ENCODE measurements around the gene ACRBP.

The ACRBP gene

DNA sequence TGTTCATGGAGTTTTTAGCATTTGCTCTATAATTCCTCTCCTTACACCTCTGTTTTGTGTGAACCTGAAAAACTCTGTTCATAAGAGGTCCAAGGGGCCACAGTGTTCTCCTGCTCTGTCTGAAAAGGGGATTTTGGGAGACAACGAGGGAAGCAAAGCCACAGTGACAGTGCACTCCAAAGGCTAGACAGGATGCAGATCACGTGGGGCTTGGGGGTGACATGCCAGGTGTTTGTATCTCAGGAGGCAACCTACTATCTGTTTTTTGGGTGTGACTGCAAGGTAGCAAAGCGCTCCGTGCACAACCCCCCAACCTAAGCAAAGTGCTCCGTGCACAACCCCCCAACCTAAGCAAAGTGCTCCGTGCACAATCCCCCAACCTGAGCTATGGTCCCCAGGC, 35.0 kb downstream of the ACRBP start:
- Histone ChIP-seq H3K4me3 (no peak overlapping the region), H3K27me3 (no peaks in the 10 kb centered on the region), H3K27ac (peak overlapping the region; percentile 92 to 98)

GRCh38 chr12:6608592-6609281, 38.5 kb downstream of the ACRBP start:
- TF ChIP-seq CTCF (IDR thresholded peaks at IDR 0.05): no peak
- peak overlapping the region; percentile 98 to 100 for H3K27ac ChIP-seq
- intact Hi-C loops (cut with DNase I; ENCODE audit: low total_unique reads): no loop called here
- DNase-seq: peak in 1 of 2 donors; percentile 80
- no peaks in the 10 kb centered on the region for H3K27me3 ChIP-seq
- no peaks in the 10 kb centered on the region for H3K36me3 ChIP-seq
- no peak overlapping the region for H3K4me3 ChIP-seq
- H3K9me3 ChIP-seq: no peaks in the 10 kb centered on the region
- H3K4me1 ChIP-seq: peaks cover 4 to 55% (median 45%) of the 10 kb centered on the region in 4 donors

More for the DNA sequence above, 35.0 kb downstream of the ACRBP start:
- H3K4me1 ChIP-seq: peaks cover 0 to 42% (median 31%) of the 10 kb centered on the region in 4 donors
- no peak for TF ChIP-seq CTCF (IDR thresholded peaks at IDR 0.05)
- DNase-seq: no peak
- H3K9me3 ChIP-seq: no peaks in the 10 kb centered on the region
- no peaks in the 10 kb centered on the region for H3K36me3 ChIP-seq
- intact Hi-C loops (cut with DNase I; ENCODE audit: low total_unique reads): loop anchor here (5.0 to 10.0 kb wide), 3 partner anchors 53 to 240 kb away; partner anchors contain the start of genes CDCA3, ING4, LAG3 and USP5

DNA sequence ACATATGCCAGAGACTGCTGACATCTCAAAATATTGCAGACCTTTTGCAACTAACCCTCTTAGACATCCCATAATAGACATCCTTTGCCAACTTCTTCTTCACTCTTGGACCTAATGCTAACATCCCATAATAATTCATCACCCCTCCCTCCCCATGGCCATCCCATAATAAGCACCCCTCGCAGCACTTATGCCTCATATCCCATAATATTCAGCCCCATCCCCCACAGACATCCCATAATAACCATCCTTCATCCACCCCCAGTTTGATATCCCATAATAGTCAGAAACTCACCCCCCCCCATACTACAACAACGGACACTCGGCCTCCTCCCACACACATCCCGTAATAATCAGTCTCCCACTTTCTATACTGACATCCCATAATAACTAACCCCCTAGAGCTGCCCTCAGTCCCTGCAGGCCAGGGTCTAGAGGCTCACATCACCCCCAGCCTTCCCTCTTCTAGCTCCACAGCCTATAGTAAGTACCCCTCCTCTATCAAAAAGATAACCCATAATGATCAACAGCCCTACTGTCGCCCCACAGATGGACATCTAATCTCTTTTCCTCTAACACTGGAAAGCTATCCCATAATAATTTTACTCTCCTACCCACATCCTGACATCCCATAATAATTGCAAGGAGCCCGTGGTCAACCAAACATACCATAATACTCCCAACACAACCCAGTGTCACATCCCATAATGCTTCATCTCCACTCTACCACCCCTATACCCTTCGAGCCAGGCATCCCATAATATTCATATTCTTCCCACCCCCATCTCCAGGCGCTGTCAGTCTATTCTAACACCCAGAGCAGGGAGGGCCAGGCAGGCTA, 39.3 kb downstream of the ACRBP start:
- Histone ChIP-seq H3K4me1 (peaks cover 4 to 57% (median 47%) of the 10 kb centered on the region in 4 donors), H3K27me3 (no peaks in the 10 kb centered on the region), H3K36me3 (no peaks in the 10 kb centered on the region), H3K9me3 (no peaks in the 10 kb centered on the region), H3K4me3 (peak overlapping the region in 1 of 2 donors; percentile 0), H3K27ac (peak overlapping the region; percentile 98 to 100)
- TF ChIP-seq CTCF (IDR thresholded peaks at IDR 0.05): no peak
- peak; percentile 58 to 77 for DNase-seq
- intact Hi-C loops (cut with DNase I; ENCODE audit: low total_unique reads): no loop called here

GRCh38 chr12:6606331-6607131, 40.7 kb downstream of the ACRBP start:
- Histone ChIP-seq H3K4me3 (peak overlapping the region; percentile 84 to 100), H3K36me3 (peaks cover 7 to 9% (median 9%) of the 10 kb centered on the region in 3 donors), H3K27me3 (no peaks in the 10 kb centered on the region), H3K27ac (peak overlapping the region; percentile 98 to 100), H3K4me1 (peaks cover 4 to 53% (median 45%) of the 10 kb centered on the region in 4 donors), H3K9me3 (no peaks in the 10 kb centered on the region)
- peak; percentile 80 to 90 for DNase-seq
- intact Hi-C loops (cut with DNase I; ENCODE audit: low total_unique reads): no loop called here
- no peak for TF ChIP-seq CTCF (IDR thresholded peaks at IDR 0.05)

Measured in tibial artery (tissue), 4 donors.